Keratinocyte (primary cell): ENCODE results near the gene ZBTB34. TPM values are rescaled to one million over a fixed set of nuclear protein-coding genes. Genes with fewer than 3 reads are reported as not detected.

Experiments used
- DNase-seq: peaks from one replicate; pipeline ENCODE4 v3.0.0-alpha.2; 2011; ENCODE audit warnings: low read depth, missing footprints, low spot score
- FAIRE-seq: peaks from 2 replicates; lab custom pipeline; 2011; peaks lifted over from hg19 to GRCh38; lab: Jason Lieb, UNC
- H2AFZ ChIP-seq: 2 replicates; pipeline ENCODE4 v1.6.0; 2012; ENCODE audit warnings: low read length, control low read depth, inconsistent platforms; ENCODE audit not compliant: control insufficient read depth
- H3K27ac ChIP-seq: 2 replicates; pipeline ENCODE4 v1.5.1; 2011; ENCODE audit warnings: low read length; ENCODE audit not compliant: control insufficient read depth, insufficient read depth
- H3K27me3 ChIP-seq: 3 replicates; pipeline ENCODE4 v1.6.0; 2011; ENCODE audit warnings: low read length; ENCODE audit not compliant: control insufficient read depth, insufficient read depth; ENCODE audit errors: extremely low read depth
- H3K36me3 ChIP-seq, 2 experiments: 2 replicates in 1 of 2; 3 replicates in 1 of 2; pipeline ENCODE4 v1.5.1; 2011; ENCODE audit warnings: low read length in 2 of 2, mild to moderate bottlenecking in 1 of 2; ENCODE audit not compliant: control insufficient read depth in 2 of 2, insufficient read depth in 2 of 2; ENCODE audit errors: extremely low read depth in 1 of 2
- H3K4me1 ChIP-seq: 3 replicates; pipeline ENCODE4 v1.5.1; 2011; ENCODE audit warnings: low read length; ENCODE audit not compliant: control insufficient read depth, insufficient read depth; ENCODE audit errors: extremely low read depth
- H3K4me2 ChIP-seq: 3 replicates; pipeline ENCODE4 v1.6.0; 2011; ENCODE audit warnings: low read depth, low read length; ENCODE audit not compliant: control insufficient read depth, insufficient read depth; ENCODE audit errors: extremely low read depth
- H3K4me3 ChIP-seq, 3 experiments: fragments of 200-600 bp in 1 of 3; sonication (generic) in 1 of 3; 2 replicates in 2 of 3; 3 replicates in 1 of 3; pipeline ENCODE4 v1.5.1; 2011 to 2016; ENCODE audit warnings: low read length in 3 of 3, mild to moderate bottlenecking in 3 of 3, control low read depth in 2 of 3, inconsistent platforms in 1 of 3, low read depth in 1 of 3, mixed read lengths in 1 of 3, mixed run types in 1 of 3, moderate library complexity in 1 of 3; ENCODE audit not compliant: control insufficient read depth in 2 of 3, insufficient read depth in 2 of 3; ENCODE audit errors: extremely low read depth in 1 of 3
- H3K79me2 ChIP-seq: 2 replicates; pipeline ENCODE4 v1.6.0; 2012; ENCODE audit warnings: low read length; ENCODE audit not compliant: control insufficient read depth, insufficient read depth
- H3K9ac ChIP-seq: 3 replicates; pipeline ENCODE4 v1.6.0; 2011; ENCODE audit warnings: low read length; ENCODE audit not compliant: control insufficient read depth, insufficient read depth; ENCODE audit errors: extremely low read depth
- H3K9me1 ChIP-seq: 3 replicates; pipeline ENCODE4 v1.6.0; 2011; ENCODE audit warnings: low read length; ENCODE audit not compliant: control insufficient read depth, insufficient read depth; ENCODE audit errors: extremely low read depth
- H3K9me3 ChIP-seq: 2 replicates; pipeline ENCODE4 v1.5.1; 2012; ENCODE audit warnings: low read depth, low read length; ENCODE audit not compliant: control insufficient read depth
- H4K20me1 ChIP-seq: 3 replicates; pipeline ENCODE4 v1.6.0; 2011; ENCODE audit warnings: low read length; ENCODE audit not compliant: control insufficient read depth, insufficient read depth; ENCODE audit errors: extremely low read depth
- CTCF ChIP-seq, 3 experiments: IDR thresholded peaks in 1 of 3; conservative IDR thresholded peaks in 1 of 3; optimal IDR thresholded peaks in 1 of 3; 2 replicates in 2 of 3; 3 replicates in 1 of 3; pipeline versions ENCODE3 to v1.5.1; 2011; ENCODE audit warnings: low read length in 3 of 3, mild to moderate bottlenecking in 3 of 3, moderate library complexity in 2 of 3, control low read depth in 1 of 3, inconsistent platforms in 1 of 3; ENCODE audit not compliant: insufficient read depth in 2 of 3; ENCODE audit errors: extremely low read depth in 1 of 3
- EZH2 ChIP-seq: IDR thresholded peaks from one replicate; pipeline ENCODE4 v1.6.1; 2012; ENCODE audit warnings: inconsistent platforms, mild to moderate bottlenecking, low read length, moderate library complexity
- dilution Hi-C: fragments of 300-500 bp; cut with MboI; formaldehyde crosslinking; loops from one replicate; pipeline ENCODE4 v1.7.0; 2020; ENCODE audit warnings: low sequenced_read_pairs; ENCODE audit not compliant: extremely low pct_ligation_motif_present
- polyA plus RNA-seq, 5 experiments: library from polyadenylated mRNA; depleted of rRNA in 3 of 5; stranded (reverse) in 3 of 5; stranded (forward) in 1 of 5; unstranded in 1 of 5; fragments of >200 nt; gene quantifications; 1 replicate in 1 of 5; 2 replicates in 3 of 5; 3 replicates in 1 of 5; pipeline versions ENCODE4 v1.2.1 to v1.2.3, GENCODE V29; 2011 to 2012; ENCODE audit warnings: missing spikeins in 2 of 5, low read depth in 1 of 5, low replicate concordance in 1 of 5

The ZBTB34 gene
- polyA plus RNA-seq, 1 donor (not counting 4 experiments of a cell fraction or from before 2014, with no cell fraction given), result 6.4 TPM

- Histone ChIP-seq H3K9me1 (no peaks in the 10 kb centered on the region), H3K9ac (no peak overlapping the region), H3K27me3 (peaks cover 6% of the 10 kb centered on the region), H3K4me1 (no peaks in the 10 kb centered on the region), H3K36me3 (no peaks in the 10 kb centered on the region), H4K20me1 (no peaks in the 10 kb centered on the region), H3K4me3 (no peak overlapping the region), H3K27ac (no peak overlapping the region), H3K9me3 (no peaks in the 10 kb centered on the region), H3K79me2 (no peaks in the 10 kb centered on the region), H2AFZ (no peak overlapping the region), H3K4me2 (no peak overlapping the region)
- dilution Hi-C loops, result no loop called here
- no peak for DNase-seq
- FAIRE-seq, result no peak
- TF ChIP-seq EZH2, result no peak
These were observed 8.3 kb upstream of the ZBTB34 start for GRCh38 chr9:126852086-126852688.

DNA sequence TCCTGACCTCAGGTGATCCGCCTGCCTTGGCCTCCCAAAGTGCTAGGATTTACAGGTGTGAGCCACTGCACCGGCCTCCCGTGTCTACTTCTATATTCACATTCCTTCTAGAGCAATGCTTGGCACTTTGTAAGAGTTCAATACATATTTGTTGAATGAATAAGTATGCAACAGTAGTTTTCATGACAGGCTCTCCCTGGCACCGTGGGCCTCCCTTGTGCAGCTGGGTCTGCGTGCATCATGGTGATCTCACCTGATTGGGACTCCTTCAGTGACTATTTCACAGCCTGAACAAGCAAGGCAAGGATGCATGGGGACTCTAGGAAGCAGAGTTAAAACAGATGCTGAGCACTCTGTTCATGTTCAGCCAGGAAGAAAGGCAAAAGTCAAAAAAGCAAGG, 6.8 kb upstream of the ZBTB34 start:
- no peak overlapping the region for H3K4me3 ChIP-seq
- H3K9me1 ChIP-seq, result no peaks in the 10 kb centered on the region
- H3K27ac ChIP-seq, result no peak overlapping the region
- DNase-seq (no peak), FAIRE-seq (peak; percentile 76)
- dilution Hi-C loops, result no loop called here
- no peaks in the 10 kb centered on the region for H4K20me1 ChIP-seq
- no peak overlapping the region for H3K4me2 ChIP-seq
- H3K9ac ChIP-seq, result no peak overlapping the region
- no peaks in the 10 kb centered on the region for H3K9me3 ChIP-seq
- no peaks in the 10 kb centered on the region for H3K79me2 ChIP-seq
- no peaks in the 10 kb centered on the region for H3K4me1 ChIP-seq
- H2AFZ ChIP-seq, result no peak overlapping the region
- H3K27me3 ChIP-seq, result peaks cover 13% of the 10 kb centered on the region
- no peaks in the 10 kb centered on the region for H3K36me3 ChIP-seq
- TF ChIP-seq CTCF (optimal IDR thresholded peaks at IDR 0.05 in 1 of 3, IDR thresholded peaks at IDR 0.05 in 1 of 3, conservative IDR thresholded peaks at IDR 0.05 in 1 of 3; ENCODE audit: extremely low read depth in 1 of 3, insufficient read depth in 2 of 3, low read length in 3 of 3) (no peak), EZH2 (no peak)

GRCh38 chr9:126854734-126855133, 5.7 kb upstream of the ZBTB34 start:
- Histone ChIP-seq H3K79me2 (no peaks in the 10 kb centered on the region), H3K27ac (no peak overlapping the region), H3K27me3 (peaks cover 13% of the 10 kb centered on the region), H3K4me1 (no peaks in the 10 kb centered on the region), H3K4me2 (no peak overlapping the region), H3K9me1 (no peaks in the 10 kb centered on the region), H3K9ac (no peak overlapping the region), H3K36me3 (no peaks in the 10 kb centered on the region), H3K9me3 (no peaks in the 10 kb centered on the region), H4K20me1 (no peaks in the 10 kb centered on the region), H3K4me3 (no peak overlapping the region), H2AFZ (no peak overlapping the region)
- FAIRE-seq (no peak), DNase-seq (no peak)
- no peak for TF ChIP-seq CTCF (optimal IDR thresholded peaks at IDR 0.05 in 1 of 3, IDR thresholded peaks at IDR 0.05 in 1 of 3, conservative IDR thresholded peaks at IDR 0.05 in 1 of 3; ENCODE audit: extremely low read depth in 1 of 3, insufficient read depth in 2 of 3, low read length in 3 of 3)
- TF ChIP-seq EZH2, result no peak
- dilution Hi-C loops, result no loop called here
